ENCODE results near the gene NR2E1.

DNA sequence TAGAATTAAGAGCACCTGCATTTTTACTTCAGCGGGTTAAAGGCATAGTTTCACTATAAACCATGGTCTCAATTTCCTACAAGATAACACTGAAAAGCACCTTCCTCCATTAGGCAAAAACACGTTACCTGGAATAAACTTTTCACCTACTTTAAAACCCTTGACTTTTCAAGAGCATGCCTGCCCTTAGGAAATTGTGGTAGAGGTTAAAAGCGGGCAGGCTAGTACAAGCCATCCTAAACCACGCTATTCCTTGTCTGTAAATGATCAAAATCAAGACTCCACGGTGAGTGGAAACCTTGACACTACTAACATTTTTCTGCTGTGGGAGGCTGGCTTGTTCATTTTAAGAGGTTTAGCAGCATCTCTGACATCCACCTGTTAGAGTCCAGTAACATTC lies 43.9 kb downstream of the NR2E1 start:
- TF ChIP-seq, protein P1, sequence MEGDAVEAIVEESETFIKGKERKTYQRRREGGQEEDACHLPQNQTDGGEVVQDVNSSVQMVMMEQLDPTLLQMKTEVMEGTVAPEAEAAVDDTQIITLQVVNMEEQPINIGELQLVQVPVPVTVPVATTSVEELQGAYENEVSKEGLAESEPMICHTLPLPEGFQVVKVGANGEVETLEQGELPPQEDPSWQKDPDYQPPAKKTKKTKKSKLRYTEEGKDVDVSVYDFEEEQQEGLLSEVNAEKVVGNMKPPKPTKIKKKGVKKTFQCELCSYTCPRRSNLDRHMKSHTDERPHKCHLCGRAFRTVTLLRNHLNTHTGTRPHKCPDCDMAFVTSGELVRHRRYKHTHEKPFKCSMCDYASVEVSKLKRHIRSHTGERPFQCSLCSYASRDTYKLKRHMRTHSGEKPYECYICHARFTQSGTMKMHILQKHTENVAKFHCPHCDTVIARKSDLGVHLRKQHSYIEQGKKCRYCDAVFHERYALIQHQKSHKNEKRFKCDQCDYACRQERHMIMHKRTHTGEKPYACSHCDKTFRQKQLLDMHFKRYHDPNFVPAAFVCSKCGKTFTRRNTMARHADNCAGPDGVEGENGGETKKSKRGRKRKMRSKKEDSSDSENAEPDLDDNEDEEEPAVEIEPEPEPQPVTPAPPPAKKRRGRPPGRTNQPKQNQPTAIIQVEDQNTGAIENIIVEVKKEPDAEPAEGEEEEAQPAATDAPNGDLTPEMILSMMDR (IDR thresholded peaks at IDR 0.05): no peak
- no peak for TF ChIP-seq POLR2A (IDR thresholded peaks at IDR 0.05)

All from heart left ventricle (tissue), 13 donors.